GM18868 (cell line): ENCODE data around the gene PYY.
"Not testable (repeated sequence)": the region's sequence is repeated elsewhere in the genome, so short reads cannot be mapped to it uniquely, and the experiment has no call there.

Experiments used
- ATAC-seq: cut with Tn5 transposase; IDR thresholded peaks from one replicate; pipeline ENCODE4 v1.9.1; 2021; ENCODE audit warnings: mild to moderate bottlenecking, moderate library complexity; ENCODE audit not compliant: unreplicated experiment

Gene PYY

GRCh38 chr17:43979011-43979410 is 25.3 kb upstream of the PYY start:
- no peak for ATAC-seq

- no peak for ATAC-seq
These were observed 24.3 kb upstream of the PYY start for GRCh38 chr17:43978078-43978477.

- ATAC-seq: no peak
These were observed 23.5 kb upstream of the PYY start for GRCh38 chr17:43976963-43977837.

GRCh38 chr17:43975898-43976297 is 22.2 kb upstream of the PYY start:
- no peak for ATAC-seq

- no peak for ATAC-seq
These were observed 20.9 kb upstream of the PYY start for GRCh38 chr17:43974382-43975266.

GRCh38 chr17:43972444-43973212 is 18.9 kb upstream of the PYY start:
- not testable (repeated sequence) for ATAC-seq

GRCh38 chr17:43971436-43971835 is 17.7 kb upstream of the PYY start:
- not testable (repeated sequence) for ATAC-seq

- no peak for ATAC-seq
These were observed 16.6 kb upstream of the PYY start for GRCh38 chr17:43970366-43970765.

GRCh38 chr17:43967251-43967875 is 13.6 kb upstream of the PYY start:
- no peak for ATAC-seq

- no peak for ATAC-seq
These were observed 12.5 kb upstream of the PYY start for GRCh38 chr17:43966276-43966675.

GRCh38 chr17:43962479-43962878 is 8.7 kb upstream of the PYY start:
- no peak for ATAC-seq

GRCh38 chr17:43961954-43962353 is 8.2 kb upstream of the PYY start:
- ATAC-seq: no peak

GRCh38 chr17:43961292-43961691 is 7.6 kb upstream of the PYY start:
- not testable (repeated sequence) for ATAC-seq

GRCh38 chr17:43958748-43959352 is 5.1 kb upstream of the PYY start:
- no peak for ATAC-seq

- ATAC-seq: no peak
These were observed 2.5 kb upstream of the PYY start for GRCh38 chr17:43956222-43956621.

GRCh38 chr17:43952724-43953666 is 745 bp downstream of the PYY start:
- no peak for ATAC-seq

- ATAC-seq: no peak
These were observed 1.4 kb downstream of the PYY start for GRCh38 chr17:43952351-43952723.

GRCh38 chr17:43951750-43952149 is 2.0 kb downstream of the PYY start:
- ATAC-seq: no peak

- no peak for ATAC-seq
These were observed 3.2 kb downstream of the PYY start for GRCh38 chr17:43950554-43950953.
